Mucosa of descending colon (tissue), 3 donors: Measurements from ENCODE around the gene HTRA3. TPM values are rescaled to one million over a fixed set of nuclear protein-coding genes. Genes with fewer than 3 reads are reported as not detected.

ENCODE experiments used
- ATAC-seq: fragments of 200-7000 bp; cut with Tn5 transposase; one replicate; pipeline ENCODE4 v1.9.1; 2020; ENCODE audit warnings: mild to moderate bottlenecking, moderate library complexity
- DNase-seq, 3 donors: peaks; one replicate each; pipeline ENCODE4 v3.0.0-alpha.2; 2020
- H3K36me3 ChIP-seq: fragments of 200-600 bp; one replicate; pipeline ENCODE4 v1.8.0; 2021; ENCODE audit warnings: low read depth, mild to moderate bottlenecking
- H3K4me1 ChIP-seq: fragments of 200-600 bp; one replicate; pipeline ENCODE4 v1.8.0; 2021; ENCODE audit warnings: low read depth, mild to moderate bottlenecking
- H3K4me3 ChIP-seq: fragments of 200-600 bp; one replicate; pipeline ENCODE4 v1.8.0; 2021; ENCODE audit warnings: mild to moderate bottlenecking
- H3K9me3 ChIP-seq: fragments of 200-600 bp; one replicate; pipeline ENCODE4 v1.8.0; 2021; ENCODE audit warnings: mild to moderate bottlenecking
- CTCF ChIP-seq: fragments of 200-600 bp; IDR thresholded peaks from one replicate; pipeline ENCODE4 v1.8.0; 2022; ENCODE audit warnings: antibody characterized with exemption, mild to moderate bottlenecking
- intact Hi-C, 2 donors: fragments of 100-400 bp; cut with DNase I in 1 of 2; cut with micrococcal nuclease in 1 of 2; formaldehyde crosslinking; loops; one replicate each; pipeline versions ENCODE4 v1.11.0 to v1.11.1; 2022; cut with DNase I, micrococcal nuclease
- total RNA-seq, 3 donors: library from RNA; stranded (reverse); fragmentation: NEBNext Ultra II Directional in 2 of 3; extraction: Animal tissue kit (Norgen Biotek cat#: 25700) in 2 of 3; gene quantifications; one replicate each; pipeline versions ENCODE4 v1.2.1 to v1.2.4, GENCODE V29; 2021 to 2023
- donor health status: DM: no; HTN: no; CAD: no; lungs with moderate emphysema.
- donor health status: DM: no; HTN: no; CAD: no.
- donor health status: DM: no; HTN: yes; CAD: no.

HTRA3 gene
- total RNA-seq, 3 donors from 2014 or later: 2.5 to 18.5 (median 4.2) TPM

GRCh38 chr4:8268211-8268610 lies 1.3 kb upstream of the HTRA3 start:
- Histone ChIP-seq H3K4me1 (no peaks in the 10 kb centered on the region), H3K9me3 (no peaks in the 10 kb centered on the region), H3K4me3 (no peak overlapping the region), H3K36me3 (no peaks in the 10 kb centered on the region)
- ATAC-seq: no peak
- TF ChIP-seq CTCF: no peak
- intact Hi-C loops: no loop called here
- no peak for DNase-seq

GRCh38 chr4:8268901-8269534 lies 536 bp upstream of the HTRA3 start:
- no peaks in the 10 kb centered on the region for H3K4me1 ChIP-seq
- intact Hi-C loops: no loop called here
- no peak for DNase-seq
- TF ChIP-seq CTCF: no peak
- ATAC-seq: no peak
- H3K36me3 ChIP-seq: no peaks in the 10 kb centered on the region
- H3K4me3 ChIP-seq: no peak overlapping the region
- no peaks in the 10 kb centered on the region for H3K9me3 ChIP-seq

GRCh38 chr4:8270418-8270771 lies 841 bp downstream of the HTRA3 start:
- H3K4me1 ChIP-seq: no peaks in the 10 kb centered on the region
- intact Hi-C loops: no loop called here
- no peaks in the 10 kb centered on the region for H3K36me3 ChIP-seq
- TF ChIP-seq CTCF: no peak
- DNase-seq: no peak
- no peak for ATAC-seq
- H3K4me3 ChIP-seq: no peak overlapping the region
- H3K9me3 ChIP-seq: no peaks in the 10 kb centered on the region

- intact Hi-C loops: no loop called here
- Histone ChIP-seq H3K4me1 (no peaks in the 10 kb centered on the region), H3K36me3 (no peaks in the 10 kb centered on the region), H3K4me3 (no peak overlapping the region), H3K9me3 (no peaks in the 10 kb centered on the region)
- no peak for DNase-seq
- TF ChIP-seq CTCF: no peak
- no peak for ATAC-seq
These were observed 1.6 kb downstream of the HTRA3 start for GRCh38 chr4:8270912-8271815.

- TF ChIP-seq CTCF: no peak
- intact Hi-C loops: no loop called here
- no peak overlapping the region for H3K4me3 ChIP-seq
- H3K9me3 ChIP-seq: no peaks in the 10 kb centered on the region
- ATAC-seq (no peak), DNase-seq (no peak)
- H3K36me3 ChIP-seq: no peaks in the 10 kb centered on the region
- H3K4me1 ChIP-seq: no peaks in the 10 kb centered on the region
These were observed 2.3 kb downstream of the HTRA3 start for GRCh38 chr4:8271821-8272220.
